Glomerular visceral epithelial cell (primary cell): Measurements from ENCODE around the gene PPP1R3C.

ENCODE experiments used
- DNase-seq: peaks from one replicate; pipeline ENCODE4 v3.0.0-alpha.2; 2016; ENCODE audit errors: extremely low spot score

Gene PPP1R3C

DNA sequence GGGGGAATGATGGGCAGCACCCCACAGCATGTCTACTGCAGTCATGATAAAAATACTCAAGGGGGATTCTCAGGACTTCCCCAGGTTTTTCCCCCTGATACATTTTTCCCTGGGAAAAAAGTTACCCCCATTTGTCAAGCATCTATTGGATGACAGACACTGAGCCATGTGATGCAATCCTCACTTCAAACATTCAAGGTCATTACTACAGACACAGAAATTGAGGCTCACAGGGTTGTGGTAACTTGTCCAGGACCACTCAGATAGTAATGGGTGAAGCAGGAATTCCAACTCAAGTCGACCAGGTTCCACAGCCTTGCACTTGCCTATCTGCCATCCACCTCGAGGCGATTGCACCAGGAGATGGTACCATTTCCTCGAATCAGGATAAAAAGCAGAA, 31.7 kb downstream of the PPP1R3C start:
- DNase-seq: no peak

DNA sequence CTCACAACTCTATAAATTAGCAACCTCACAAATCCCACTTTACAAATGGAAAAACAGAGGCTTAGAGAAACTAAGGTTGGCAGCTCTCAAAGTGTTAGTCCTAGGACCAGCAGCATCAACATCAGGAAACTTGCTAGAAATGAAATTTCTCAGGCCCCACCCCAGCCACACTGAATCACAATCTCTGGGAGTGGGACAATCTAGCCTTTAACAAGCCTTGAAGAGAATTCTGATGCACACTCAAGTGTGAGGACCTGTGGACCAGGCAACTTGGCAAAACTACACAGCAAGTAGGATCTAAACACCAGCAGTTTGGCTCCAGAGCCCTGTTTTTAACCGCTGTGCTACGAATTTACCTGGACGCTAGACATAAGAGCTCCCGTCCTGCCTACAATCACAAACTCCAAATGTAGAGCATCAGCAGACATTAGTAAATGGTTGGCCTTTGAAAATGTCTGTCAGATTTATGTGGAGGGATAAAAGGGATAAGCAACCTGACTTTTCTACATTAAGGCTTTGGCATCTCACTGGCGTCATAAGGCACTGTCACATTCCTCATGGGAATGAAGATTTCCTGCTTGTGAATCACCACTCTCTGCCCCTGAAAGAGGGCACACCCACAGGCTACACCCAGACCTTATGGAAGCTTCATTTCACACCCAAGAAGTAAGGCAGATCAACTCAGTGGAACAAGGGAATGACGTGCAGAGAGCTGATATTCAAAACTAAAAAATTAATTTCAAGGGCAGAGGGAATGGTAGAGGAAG, 34.5 kb downstream of the PPP1R3C start:
- peak; percentile 80 for DNase-seq

- DNase-seq: peak; percentile 80
These were observed 35.5 kb downstream of the PPP1R3C start for GRCh38 chr10:91597197-91597881.

DNA sequence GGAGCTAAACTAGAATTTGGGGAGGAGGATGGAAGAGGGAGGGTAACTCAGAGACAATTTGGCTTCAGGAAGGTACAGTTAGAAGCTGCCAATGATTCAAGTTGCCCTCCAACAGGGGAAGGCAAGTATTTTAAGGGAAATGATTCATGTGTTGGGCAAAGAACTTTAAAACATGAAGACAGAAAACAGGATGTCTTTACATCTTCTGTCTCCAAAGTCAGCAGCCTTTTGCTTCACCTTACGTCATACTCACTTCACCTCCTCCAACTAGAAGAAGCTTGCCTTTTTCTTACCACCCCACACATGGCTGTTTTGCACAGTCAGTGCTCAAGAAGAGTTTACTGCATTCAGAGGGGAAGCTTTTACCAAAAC, 36.1 kb downstream of the PPP1R3C start:
- DNase-seq: peak; percentile 66

GRCh38 chr10:91593834-91594233, 39.0 kb downstream of the PPP1R3C start:
- no peak for DNase-seq

GRCh38 chr10:91593366-91593765, 39.5 kb downstream of the PPP1R3C start:
- no peak for DNase-seq

GRCh38 chr10:91592266-91592975, 40.5 kb downstream of the PPP1R3C start:
- DNase-seq: no peak

DNA sequence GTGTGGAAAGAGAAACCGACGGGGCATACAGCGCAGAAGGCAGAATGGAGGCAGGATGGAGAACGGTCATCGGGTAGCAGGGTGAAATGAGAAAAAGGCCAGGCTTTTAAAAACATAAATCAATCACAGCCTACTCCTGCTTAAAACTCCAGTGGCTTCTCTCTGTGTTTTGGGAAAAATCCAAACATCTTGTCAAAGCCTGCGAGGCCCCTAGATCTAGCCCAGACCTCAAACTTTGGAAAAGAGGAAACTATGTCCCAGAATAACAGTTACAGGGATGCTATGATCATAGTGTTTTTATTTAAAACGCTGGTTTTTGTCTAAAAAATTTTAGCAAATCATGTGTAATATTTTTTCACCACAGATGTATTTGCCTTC, 41.1 kb downstream of the PPP1R3C start:
- DNase-seq: no peak

DNA sequence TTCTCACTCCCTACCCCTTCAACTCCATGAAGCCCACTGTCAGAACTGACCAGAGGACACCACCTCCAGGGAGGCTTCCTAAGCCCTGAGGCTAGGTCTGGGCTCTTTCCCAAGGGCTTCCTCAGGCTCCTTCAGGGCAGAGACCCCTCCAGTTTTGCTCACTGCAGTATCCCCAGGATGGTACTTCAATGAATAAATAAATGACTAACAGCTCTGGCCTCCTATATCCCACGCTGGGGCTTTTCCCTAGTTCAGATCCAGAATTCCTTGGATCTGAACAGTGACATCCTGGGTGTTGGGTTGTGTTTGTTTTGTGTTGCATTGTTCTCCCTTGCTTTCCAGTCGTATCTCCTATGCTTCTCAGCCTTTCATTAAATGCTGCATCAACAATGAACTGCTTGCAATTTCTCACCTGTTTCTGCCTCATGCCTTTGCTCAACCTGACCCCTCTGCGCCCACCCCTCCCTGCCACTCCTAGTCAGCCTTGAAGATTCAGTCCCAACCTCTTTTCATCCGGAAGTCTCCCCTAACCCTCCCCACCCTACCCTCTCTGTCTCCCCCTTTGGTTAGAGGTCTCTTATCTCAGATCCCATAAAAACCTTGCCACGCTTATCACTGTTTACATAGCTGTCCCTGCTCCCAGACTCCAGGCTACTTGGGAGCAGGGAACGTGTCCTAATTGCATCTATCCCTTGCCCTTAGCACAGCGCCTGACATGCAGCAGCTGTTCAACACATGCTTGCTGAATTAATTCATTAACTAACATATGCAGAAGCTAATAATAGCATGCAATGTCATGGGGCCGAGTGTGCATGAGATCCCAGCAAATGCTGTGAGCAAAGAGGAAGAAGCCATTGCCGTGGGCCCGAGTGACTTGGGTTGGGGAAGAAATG, 41.7 kb downstream of the PPP1R3C start:
- no peak for DNase-seq

DNA sequence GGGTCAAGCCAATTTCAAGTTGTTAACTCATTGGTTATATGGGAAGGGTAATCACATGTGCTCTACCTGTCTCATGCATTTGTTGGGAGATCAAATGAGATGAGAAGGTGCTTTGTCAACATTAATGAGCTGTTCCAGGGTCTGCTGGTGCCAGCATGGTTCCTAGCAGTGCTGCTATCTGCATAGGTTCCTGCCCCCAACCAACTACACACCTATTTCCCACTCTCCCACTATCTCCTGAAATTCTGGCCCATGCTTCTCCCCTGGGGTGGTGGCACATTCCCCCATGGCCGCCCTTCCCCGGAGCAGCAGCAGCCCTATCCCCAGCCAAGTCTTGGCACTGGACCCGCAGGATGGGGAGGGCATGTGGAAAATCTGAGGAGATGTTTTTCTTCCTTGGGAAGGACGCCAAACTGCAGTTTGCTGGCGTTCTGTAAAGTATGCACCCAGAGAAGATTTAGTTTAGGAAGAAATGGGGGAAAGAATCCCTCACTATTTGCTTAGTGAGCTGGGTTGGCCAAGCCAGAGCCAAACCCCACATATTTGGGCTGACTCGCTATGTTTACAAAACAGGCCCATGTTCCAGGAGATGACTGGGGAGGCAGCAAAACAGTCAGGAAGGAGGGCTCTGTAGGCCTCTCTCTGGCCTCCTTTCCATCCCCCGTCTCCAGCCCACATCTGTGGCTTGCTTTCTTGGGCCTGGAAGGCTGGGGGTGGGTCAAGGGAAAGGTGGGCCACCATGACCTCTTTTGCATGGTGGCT, 42.5 kb downstream of the PPP1R3C start:
- no peak for DNase-seq

- DNase-seq: no peak
These were observed 43.2 kb downstream of the PPP1R3C start for GRCh38 chr10:91589658-91590035.

DNA sequence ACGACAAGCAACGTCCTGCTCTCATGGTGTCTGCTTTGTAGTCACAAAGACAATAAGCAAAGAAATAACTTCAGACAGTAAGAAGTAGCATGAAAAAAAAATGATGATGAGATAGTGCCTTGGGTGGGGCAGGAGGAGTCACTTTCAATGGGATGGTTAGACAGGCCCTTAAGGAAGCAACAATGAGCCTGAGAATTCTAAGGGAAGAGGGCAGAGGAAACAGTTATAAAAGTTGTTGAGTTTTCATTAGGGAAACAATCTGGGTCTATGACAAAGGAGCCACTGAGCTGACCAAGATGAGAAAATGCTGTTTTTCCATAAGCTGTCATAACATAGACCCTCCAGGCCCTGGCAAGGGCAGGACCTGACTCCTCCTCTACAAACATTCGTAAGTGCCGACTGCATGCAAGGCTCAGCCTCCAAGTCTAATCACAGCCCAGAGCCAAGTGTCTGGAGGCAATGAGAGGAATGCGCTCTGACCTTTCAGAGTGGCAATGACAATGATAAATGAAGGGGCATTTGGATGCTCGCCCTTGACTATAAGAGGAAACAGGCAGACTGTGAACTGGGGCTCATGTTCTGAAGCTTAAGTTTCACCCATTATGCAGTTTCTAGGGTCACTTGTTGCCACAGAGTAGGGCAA, 43.7 kb downstream of the PPP1R3C start:
- DNase-seq: no peak

GRCh38 chr10:91587710-91588638, 44.9 kb downstream of the PPP1R3C start:
- DNase-seq: peak; percentile 47

GRCh38 chr10:91582153-91582554, 50.7 kb downstream of the PPP1R3C start:
- no peak for DNase-seq

DNA sequence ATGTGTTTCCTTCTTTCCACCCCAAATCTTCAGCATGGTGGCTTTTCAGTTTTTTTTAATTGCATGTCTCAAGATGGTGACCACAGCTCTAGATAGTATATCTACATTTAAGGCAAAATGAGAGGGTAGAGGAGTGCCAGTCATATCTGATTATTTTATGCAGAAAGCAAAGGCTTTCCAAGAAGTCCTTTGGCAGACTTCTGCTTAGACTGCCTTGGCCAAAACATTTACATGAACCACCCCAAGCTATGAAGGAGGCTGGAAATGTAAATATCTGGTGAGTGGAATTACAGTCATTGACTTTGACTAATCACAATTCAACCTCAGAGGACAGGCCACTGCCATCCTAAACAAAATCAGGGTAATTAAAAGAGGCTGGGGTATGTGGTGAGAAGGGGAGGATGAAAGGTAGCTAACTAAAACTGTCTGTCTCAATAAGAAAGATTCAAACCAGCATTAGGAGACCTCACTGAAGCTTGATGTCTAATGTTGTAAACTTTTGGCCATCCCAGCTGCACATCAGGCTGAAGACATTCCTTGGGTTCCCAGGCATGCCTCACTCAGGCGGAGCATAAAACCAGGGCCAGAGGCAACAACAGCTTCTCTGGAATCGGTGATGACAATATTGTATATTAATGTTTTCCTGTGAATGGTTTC, 53.4 kb downstream of the PPP1R3C start:
- DNase-seq: no peak
